Stimulated activated naive CD4-positive, alpha-beta T cell treated with Interleukin-2 at 50 U/mL for 16 hours (primary cell): Measurements from ENCODE around the gene USP34.

Experiments used
- DNase-seq: peaks from one replicate; lab custom pipeline; 2025; lab: John Stamatoyannopoulos, UW

Gene USP34

GRCh38 chr2:61368687-61369665, 101.9 kb downstream of the USP34 start:
- DNase-seq, result peak; percentile 1

GRCh38 chr2:61367177-61367576, 103.7 kb downstream of the USP34 start:
- no peak for DNase-seq

GRCh38 chr2:61363580-61363979, 107.3 kb downstream of the USP34 start:
- DNase-seq, result no peak

GRCh38 chr2:61362873-61363272, 108.0 kb downstream of the USP34 start:
- DNase-seq, result no peak

GRCh38 chr2:61361068-61361467, 109.8 kb downstream of the USP34 start:
- no peak for DNase-seq

- DNase-seq, result no peak
Measured at GRCh38 chr2:61359058-61359457, 111.8 kb downstream of the USP34 start.

GRCh38 chr2:61357681-61358080, 113.2 kb downstream of the USP34 start:
- no peak for DNase-seq

GRCh38 chr2:61356958-61357350, 113.9 kb downstream of the USP34 start:
- no peak for DNase-seq

- DNase-seq, result no peak
Measured at GRCh38 chr2:61356261-61356957, 114.5 kb downstream of the USP34 start.

GRCh38 chr2:61354543-61355197, 116.2 kb downstream of the USP34 start:
- DNase-seq, result no peak

- DNase-seq, result no peak
Measured at GRCh38 chr2:61353909-61354308, 117.0 kb downstream of the USP34 start.

- DNase-seq, result no peak
Measured at GRCh38 chr2:61350777-61351176, 120.1 kb downstream of the USP34 start.

- no peak for DNase-seq
Measured at GRCh38 chr2:61343141-61343540, 127.7 kb downstream of the USP34 start.

- no peak for DNase-seq
Measured at GRCh38 chr2:61340242-61340641, 130.6 kb downstream of the USP34 start.

- no peak for DNase-seq
Measured at GRCh38 chr2:61338447-61338846, 132.4 kb downstream of the USP34 start.

GRCh38 chr2:61335187-61335586, 135.7 kb downstream of the USP34 start:
- DNase-seq, result no peak

- DNase-seq, result no peak
Measured at GRCh38 chr2:61334466-61334865, 136.4 kb downstream of the USP34 start.

- DNase-seq, result no peak
Measured at GRCh38 chr2:61328707-61329251, 142.1 kb downstream of the USP34 start.

GRCh38 chr2:61327173-61327572, 143.7 kb downstream of the USP34 start:
- no peak for DNase-seq

- no peak for DNase-seq
Measured at GRCh38 chr2:61326423-61326822, 144.5 kb downstream of the USP34 start.

GRCh38 chr2:61320181-61320580, 150.7 kb downstream of the USP34 start:
- no peak for DNase-seq

- DNase-seq, result no peak
Measured at GRCh38 chr2:61318553-61318952, 152.3 kb downstream of the USP34 start.
